Immature natural killer cell (primary cell): ENCODE data around the gene HEMGN. TPM values are rescaled to one million over a fixed set of nuclear protein-coding genes. Genes with fewer than 3 reads are reported as not detected.
"Not testable (repeated sequence)": the region's sequence is repeated elsewhere in the genome, so short reads cannot be mapped to it uniquely, and the experiment has no call there.

Experiments used
- DNase-seq, 3 donors: peaks; one replicate each; pipeline ENCODE4 v3.0.0; 2022; ENCODE audit warnings: mixed read lengths in 1 of 3
- H3K27ac Mint-ChIP-seq, 6 donors: one replicate each; pipeline ENCODE4 v1.8.0; 2020; ENCODE audit warnings: mixed read lengths in 6 of 6, mild to moderate bottlenecking in 5 of 6, inconsistent platforms in 4 of 6, moderate library complexity in 3 of 6
- H3K27me3 Mint-ChIP-seq, 3 donors: one replicate each; pipeline ENCODE4 v1.8.0; 2020 to 2021; ENCODE audit warnings: low read depth in 3 of 3, mild to moderate bottlenecking in 3 of 3, mixed read lengths in 3 of 3, moderate library complexity in 3 of 3, inconsistent platforms in 1 of 3
- H3K36me3 Mint-ChIP-seq, 3 donors: one replicate each; pipeline ENCODE4 v1.8.0; 2020; ENCODE audit warnings: mixed read lengths in 3 of 3, inconsistent platforms in 2 of 3, mild to moderate bottlenecking in 2 of 3
- H3K4me1 Mint-ChIP-seq, 2 donors: one replicate each; pipeline ENCODE4 v1.8.0; 2020; ENCODE audit warnings: inconsistent platforms in 2 of 2, mild to moderate bottlenecking in 2 of 2, mixed read lengths in 2 of 2, moderate library complexity in 1 of 2
- H3K4me3 Mint-ChIP-seq, 5 donors: one replicate each; pipeline ENCODE4 v1.8.0; 2020; ENCODE audit warnings: mild to moderate bottlenecking in 5 of 5, mixed read lengths in 5 of 5, inconsistent platforms in 3 of 5, moderate library complexity in 3 of 5
- H3K9me3 Mint-ChIP-seq, 6 donors: one replicate each; pipeline ENCODE4 v1.8.0; 2020; ENCODE audit warnings: mild to moderate bottlenecking in 6 of 6, mixed read lengths in 6 of 6, inconsistent platforms in 4 of 6, moderate library complexity in 3 of 6
- polyA plus RNA-seq, 3 donors: library from polyadenylated mRNA; unstranded; fragments of 300-500 nt; fragmentation: Illumina TruSeq; gene quantifications; one replicate each; pipeline ENCODE4 v1.2.3, GENCODE V29; 2021

Gene HEMGN
- polyA plus RNA-seq, 3 donors from 2014 or later = 0.77 to 1.8 (median 0.97) TPM

DNA sequence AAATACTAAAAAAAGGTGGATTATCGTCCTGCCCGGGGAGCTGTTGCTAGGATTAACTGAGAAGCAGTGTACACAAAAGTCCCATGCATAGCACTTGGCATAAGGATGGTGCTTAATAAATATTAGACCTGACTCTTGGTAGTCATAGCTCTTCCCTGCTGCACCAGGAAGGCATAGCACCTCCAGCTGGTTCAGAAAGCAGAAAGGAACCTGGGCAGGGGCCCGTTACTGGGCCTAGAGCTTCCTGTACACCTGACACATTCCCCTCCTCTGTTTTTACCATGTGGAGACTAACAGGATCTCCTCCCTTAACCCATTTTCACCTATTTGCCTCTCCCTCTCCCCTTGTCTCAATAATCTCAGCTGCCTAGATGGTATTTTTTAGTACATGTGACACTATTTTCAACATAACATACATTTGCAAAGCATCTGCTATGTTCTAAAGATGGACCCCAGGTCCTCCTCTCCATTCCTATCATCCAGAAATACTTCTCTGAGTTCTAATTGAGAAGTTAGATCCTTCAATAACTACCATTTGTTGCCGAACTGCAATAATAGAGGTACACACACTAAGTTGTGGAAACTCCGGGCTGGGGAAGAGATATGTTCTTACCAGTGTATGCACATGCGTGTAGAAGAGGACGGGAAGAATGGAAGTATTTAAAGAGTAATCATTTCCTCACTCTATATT lies 42.0 kb upstream of the HEMGN start:
- Mint-ChIP-seq H3K4me1 (peaks cover 5 to 7% of the 10 kb centered on the region in 2 donors), H3K36me3 (peaks cover 0 to 4% (median 3%) of the 10 kb centered on the region in 3 donors), H3K27me3 (peaks cover 5 to 6% (median 6%) of the 10 kb centered on the region in 3 donors), H3K27ac (no peak overlapping the region), H3K9me3 (no peaks in the 10 kb centered on the region), H3K4me3 (no peak overlapping the region)
- DNase-seq = no peak

DNA sequence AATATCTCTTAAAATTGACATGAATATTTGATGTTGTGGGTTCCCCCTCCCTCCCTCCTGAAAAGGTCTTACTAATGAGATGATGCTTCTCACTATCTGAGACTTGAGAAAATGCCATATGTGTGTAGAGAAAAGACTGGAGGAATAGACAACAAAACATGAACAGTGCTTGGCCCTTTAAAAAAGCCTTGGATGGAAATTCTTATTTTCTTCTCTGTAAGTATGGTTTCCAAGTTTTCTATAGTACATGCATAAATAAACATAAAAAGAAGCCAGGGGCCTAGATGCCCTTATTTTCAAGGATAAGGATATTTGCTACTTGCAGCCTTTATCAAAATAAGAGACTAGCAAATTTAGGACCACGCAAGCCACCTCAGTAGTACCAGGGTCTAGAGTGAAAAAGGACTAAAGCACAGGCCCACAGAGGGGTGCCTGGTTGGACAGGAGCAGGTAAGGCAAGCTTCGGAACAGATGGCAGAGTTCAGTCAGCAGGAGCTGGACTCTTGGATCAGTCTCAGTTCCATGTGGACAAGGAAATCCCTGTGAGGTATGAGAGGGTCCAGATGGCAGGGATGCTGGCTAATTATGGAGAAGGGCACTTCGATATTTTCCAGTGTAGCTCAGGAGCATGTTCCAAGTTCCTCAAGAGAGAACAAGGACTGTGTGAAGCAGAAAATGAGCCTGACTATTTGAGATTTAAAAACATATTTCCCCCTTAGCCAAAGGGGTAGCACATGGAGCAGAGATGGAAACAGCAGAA lies 40.6 kb upstream of the HEMGN start:
- H3K27me3 Mint-ChIP-seq = peaks cover 2 to 10% (median 4%) of the 10 kb centered on the region in 3 donors
- no peak for DNase-seq
- H3K9me3 Mint-ChIP-seq = no peaks in the 10 kb centered on the region
- H3K27ac Mint-ChIP-seq = peak overlapping the region in 1 of 6 donors; percentile 20
- H3K4me3 Mint-ChIP-seq = no peak overlapping the region
- peaks cover 5 to 7% of the 10 kb centered on the region in 2 donors for H3K4me1 Mint-ChIP-seq
- H3K36me3 Mint-ChIP-seq = peaks cover 0 to 4% (median 3%) of the 10 kb centered on the region in 3 donors

DNA sequence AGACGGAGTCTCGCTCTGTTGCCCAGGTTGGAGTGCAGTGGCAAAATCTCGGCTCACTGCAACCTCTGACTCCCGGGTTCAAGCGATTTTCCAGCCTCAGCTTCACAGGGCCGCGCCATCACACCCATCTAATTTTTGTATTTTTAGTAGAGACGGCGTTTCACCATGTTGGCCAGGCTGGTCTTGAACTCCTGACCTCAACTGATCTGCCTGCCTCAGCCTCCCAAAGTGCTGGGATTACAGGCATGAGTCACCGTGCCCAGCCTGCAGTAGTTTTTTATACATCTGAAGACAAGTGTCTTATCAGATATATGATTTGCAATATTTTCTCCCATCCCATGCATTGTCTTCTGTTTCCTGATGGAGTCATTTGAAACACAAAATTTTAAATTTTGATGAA lies 38.7 kb upstream of the HEMGN start:
- H3K4me3 Mint-ChIP-seq, H3K4me1 Mint-ChIP-seq, H3K27ac Mint-ChIP-seq, H3K36me3 Mint-ChIP-seq, DNase-seq, H3K9me3 Mint-ChIP-seq: not testable (repeated sequence)
- peaks cover 2 to 11% (median 2%) of the 10 kb centered on the region in 3 donors for H3K27me3 Mint-ChIP-seq

DNA sequence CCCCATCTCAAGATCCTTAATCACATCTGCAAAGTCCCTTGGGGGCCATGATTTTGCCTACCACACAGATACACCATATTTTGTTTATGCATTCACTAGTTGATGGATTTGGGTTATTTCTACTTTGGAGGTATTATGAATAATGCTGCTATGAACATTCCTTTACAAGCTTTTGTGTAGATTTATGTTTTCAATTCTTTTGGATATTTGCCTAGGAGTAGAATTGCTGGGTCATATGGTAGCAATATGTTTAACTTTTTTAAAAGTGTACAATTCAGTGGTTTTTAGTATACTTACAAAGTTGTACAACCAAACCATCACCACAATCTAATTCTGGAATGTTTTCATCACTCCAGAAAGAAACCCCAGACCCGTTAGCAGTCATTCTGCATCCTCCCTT lies 37.4 kb upstream of the HEMGN start:
- H3K4me3 Mint-ChIP-seq = no peak overlapping the region
- H3K36me3 Mint-ChIP-seq = peaks cover 0 to 4% (median 3%) of the 10 kb centered on the region in 3 donors
- DNase-seq = no peak
- no peaks in the 10 kb centered on the region for H3K4me1 Mint-ChIP-seq
- H3K27ac Mint-ChIP-seq = no peak overlapping the region
- no peaks in the 10 kb centered on the region for H3K9me3 Mint-ChIP-seq
- peaks cover 2 to 9% (median 4%) of the 10 kb centered on the region in 3 donors for H3K27me3 Mint-ChIP-seq

DNA sequence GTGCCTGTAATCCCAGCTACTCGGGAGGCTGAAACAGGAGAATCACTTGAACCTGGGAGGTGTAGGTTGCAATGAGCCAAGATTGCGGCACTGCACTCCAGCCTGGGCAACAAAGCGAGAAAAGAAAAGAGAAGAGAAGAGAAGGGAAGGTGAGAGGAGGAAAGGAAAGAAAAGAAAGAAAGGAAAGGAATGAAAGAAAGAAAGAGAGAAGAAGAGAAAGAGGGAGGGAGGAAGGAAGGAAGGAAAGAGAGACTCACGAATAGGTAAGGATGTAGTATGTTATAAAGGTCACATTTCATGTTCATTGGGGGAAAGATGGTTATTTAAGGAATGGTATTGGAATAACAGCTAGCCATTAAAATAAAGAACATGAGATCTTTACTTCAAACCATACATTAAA lies 34.8 kb upstream of the HEMGN start:
- Mint-ChIP-seq H3K9me3 (no peaks in the 10 kb centered on the region), H3K4me3 (no peak overlapping the region), H3K4me1 (no peaks in the 10 kb centered on the region), H3K27ac (peak overlapping the region in 1 of 6 donors; percentile 64), H3K27me3 (peaks cover 2 to 10% (median 4%) of the 10 kb centered on the region in 3 donors), H3K36me3 (peaks cover 0 to 4% (median 3%) of the 10 kb centered on the region in 3 donors)
- DNase-seq = no peak

DNA sequence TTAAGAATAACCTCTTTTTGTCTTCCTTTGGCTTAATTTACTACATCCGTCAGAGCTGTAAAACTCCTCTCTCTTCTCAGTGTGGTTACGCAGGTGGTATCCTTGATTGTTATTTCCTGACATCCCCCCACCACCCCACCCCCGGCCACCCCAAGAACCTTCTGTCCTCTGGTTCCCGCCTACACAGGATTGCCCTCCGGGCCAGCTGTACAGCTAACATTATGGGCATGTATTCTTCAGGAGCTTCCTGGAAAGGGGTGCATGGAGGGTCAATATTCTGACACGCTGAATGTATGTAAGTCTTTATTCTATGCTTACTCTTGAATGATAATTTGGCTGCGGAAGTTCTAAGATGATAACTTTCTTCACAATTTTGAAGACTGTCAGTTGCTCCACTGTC lies 32.2 kb upstream of the HEMGN start:
- no peak overlapping the region for H3K27ac Mint-ChIP-seq
- no peaks in the 10 kb centered on the region for H3K4me1 Mint-ChIP-seq
- peaks cover 0 to 2% (median 1%) of the 10 kb centered on the region in 3 donors for H3K36me3 Mint-ChIP-seq
- no peaks in the 10 kb centered on the region for H3K9me3 Mint-ChIP-seq
- no peak overlapping the region for H3K4me3 Mint-ChIP-seq
- DNase-seq = no peak
- H3K27me3 Mint-ChIP-seq = peaks cover 1 to 11% (median 4%) of the 10 kb centered on the region in 3 donors

DNA sequence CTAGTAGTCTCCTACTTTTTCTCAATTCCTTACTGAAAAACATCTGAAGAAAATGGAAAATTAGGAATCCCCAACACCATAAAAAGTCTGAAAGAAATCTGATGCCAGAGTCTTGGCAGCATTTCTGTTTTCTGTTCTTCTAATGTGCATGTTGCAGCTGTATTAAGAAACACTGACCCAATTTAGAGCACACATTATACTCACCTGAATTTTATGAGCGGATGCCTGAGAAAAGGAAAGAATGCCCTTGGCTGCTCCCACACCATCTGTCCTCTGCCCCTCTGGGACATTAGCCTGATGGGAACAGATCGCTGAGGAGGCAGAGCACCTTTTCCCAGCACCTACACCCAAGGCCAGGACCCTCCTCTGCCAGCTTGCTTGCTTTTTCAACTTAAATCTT lies 31.0 kb upstream of the HEMGN start:
- H3K9me3 Mint-ChIP-seq = no peaks in the 10 kb centered on the region
- no peak overlapping the region for H3K27ac Mint-ChIP-seq
- H3K27me3 Mint-ChIP-seq = peaks cover 0 to 10% (median 4%) of the 10 kb centered on the region in 3 donors
- H3K36me3 Mint-ChIP-seq = no peaks in the 10 kb centered on the region
- H3K4me3 Mint-ChIP-seq = no peak overlapping the region
- no peaks in the 10 kb centered on the region for H3K4me1 Mint-ChIP-seq
- DNase-seq = no peak

DNA sequence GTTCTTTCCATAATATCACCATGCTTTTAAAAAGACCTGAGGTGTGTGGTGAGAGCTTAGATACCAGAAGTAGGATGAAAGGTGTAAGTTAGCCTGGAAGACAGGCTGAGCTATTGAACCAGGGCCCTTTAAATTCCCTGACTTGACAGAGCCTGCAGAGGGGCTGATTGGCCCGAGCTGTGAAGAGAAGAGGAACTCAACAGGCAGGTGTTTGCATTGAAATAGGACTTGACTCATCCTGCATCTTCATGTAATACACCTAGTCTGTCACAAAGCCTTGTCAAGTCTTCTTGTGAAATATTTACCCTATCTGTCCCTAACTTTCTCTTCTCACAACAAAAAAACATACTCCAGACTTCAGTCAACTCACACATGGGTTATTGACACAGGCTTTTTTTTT lies 28.5 kb upstream of the HEMGN start:
- Mint-ChIP-seq H3K36me3 (no peaks in the 10 kb centered on the region), H3K27ac (no peak overlapping the region), H3K4me1 (no peaks in the 10 kb centered on the region)

DNA sequence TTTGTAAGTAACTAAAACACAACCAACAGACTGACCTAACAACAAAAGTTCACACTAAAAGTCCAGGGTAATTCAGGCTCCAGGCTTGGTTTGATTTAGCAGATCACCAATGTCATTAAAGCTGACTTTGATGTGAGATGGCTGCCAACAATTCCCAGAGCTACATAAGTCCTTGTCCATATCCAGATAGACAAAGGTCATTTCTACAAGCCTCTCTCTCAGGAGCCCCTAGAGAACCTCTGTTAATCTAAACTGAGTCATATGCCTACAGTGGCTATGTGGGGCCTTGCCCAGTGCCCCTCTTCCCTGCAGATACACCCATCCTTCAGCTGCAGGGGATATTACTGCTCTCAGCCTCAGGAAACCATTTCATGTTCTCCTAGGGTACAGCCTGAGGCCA lies 26.9 kb upstream of the HEMGN start:
- Mint-ChIP-seq H3K27me3 (peaks cover 0 to 8% (median 0%) of the 10 kb centered on the region in 3 donors), H3K27ac (no peak overlapping the region)

More for the DNA sequence above, 28.5 kb upstream of the HEMGN start:
- Mint-ChIP-seq H3K4me3 (no peak overlapping the region), H3K9me3 (no peaks in the 10 kb centered on the region), H3K27me3 (peaks cover 0 to 8% (median 2%) of the 10 kb centered on the region in 3 donors)
- DNase-seq = no peak

DNA sequence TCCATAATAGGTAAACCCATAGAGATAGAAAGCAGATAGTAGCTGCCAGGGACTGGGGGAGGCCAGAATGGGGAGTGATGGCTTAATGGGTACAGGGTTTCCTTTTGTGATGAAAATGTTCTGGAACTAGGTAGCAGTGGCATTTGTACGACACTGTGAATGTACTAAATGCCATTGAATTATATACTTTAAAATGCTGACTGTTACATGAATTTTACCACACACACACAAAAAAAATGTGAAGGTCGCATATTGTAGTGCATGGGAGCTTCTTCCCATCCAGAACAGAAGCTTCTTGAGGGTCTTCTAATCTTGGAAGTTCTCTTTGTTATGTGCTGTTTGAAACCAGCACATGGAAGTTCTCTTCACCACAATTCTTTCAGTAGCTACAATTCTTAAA lies 25.3 kb upstream of the HEMGN start:
- H3K36me3 Mint-ChIP-seq = no peaks in the 10 kb centered on the region
- H3K9me3 Mint-ChIP-seq = no peaks in the 10 kb centered on the region
- DNase-seq = no peak
- peaks cover 0 to 6% (median 0%) of the 10 kb centered on the region in 3 donors for H3K27me3 Mint-ChIP-seq
- H3K27ac Mint-ChIP-seq = no peak overlapping the region
- no peak overlapping the region for H3K4me3 Mint-ChIP-seq
- no peaks in the 10 kb centered on the region for H3K4me1 Mint-ChIP-seq

More for the DNA sequence above, 26.9 kb upstream of the HEMGN start:
- Mint-ChIP-seq H3K4me1 (no peaks in the 10 kb centered on the region), H3K4me3 (no peak overlapping the region), H3K9me3 (no peaks in the 10 kb centered on the region), H3K36me3 (no peaks in the 10 kb centered on the region)
- DNase-seq = no peak

DNA sequence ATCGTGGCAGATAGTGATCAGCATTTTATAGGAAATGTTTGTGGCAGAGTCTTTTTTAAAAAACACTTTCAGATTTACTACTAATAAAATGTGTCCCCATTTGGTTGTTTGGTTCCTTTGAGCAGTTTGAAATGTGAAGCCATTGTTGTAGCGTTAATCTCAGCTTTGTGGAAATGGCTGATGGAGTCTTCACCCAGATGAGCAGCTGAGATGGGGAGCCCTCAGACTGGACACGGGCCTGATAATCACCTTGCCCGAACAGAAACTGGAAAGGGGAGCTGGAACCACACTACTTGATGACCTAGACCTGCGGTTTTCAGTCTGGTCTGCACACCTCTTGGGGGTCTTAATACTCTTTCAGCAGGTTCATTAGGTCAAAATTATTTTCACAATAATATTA lies 24.6 kb upstream of the HEMGN start:
- H3K9me3 Mint-ChIP-seq = no peaks in the 10 kb centered on the region
- H3K27ac Mint-ChIP-seq = no peak overlapping the region
- peaks cover 0 to 6% (median 0%) of the 10 kb centered on the region in 3 donors for H3K27me3 Mint-ChIP-seq
- no peak for DNase-seq
- H3K4me1 Mint-ChIP-seq = no peaks in the 10 kb centered on the region
- H3K4me3 Mint-ChIP-seq = no peak overlapping the region
- no peaks in the 10 kb centered on the region for H3K36me3 Mint-ChIP-seq

DNA sequence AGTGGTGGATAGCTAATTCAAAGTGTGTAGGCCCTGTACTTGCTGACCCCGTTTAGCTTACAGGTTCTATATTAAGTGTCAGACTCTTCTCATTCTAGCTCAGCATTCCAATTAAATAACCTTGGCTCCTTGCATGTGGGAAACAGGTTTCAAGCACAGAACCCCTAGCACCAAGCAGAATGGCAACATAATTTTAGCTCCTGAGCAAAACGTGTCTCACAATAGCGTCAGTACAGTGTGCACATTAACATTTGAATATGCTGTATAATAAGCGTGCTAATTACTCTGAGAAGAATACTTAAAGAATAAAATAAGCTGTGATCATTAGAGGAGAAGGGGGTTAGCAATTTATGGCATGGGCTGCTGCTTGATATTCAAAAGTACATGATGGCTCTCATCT lies 24.2 kb upstream of the HEMGN start:
- H3K27ac Mint-ChIP-seq = no peak overlapping the region

DNA sequence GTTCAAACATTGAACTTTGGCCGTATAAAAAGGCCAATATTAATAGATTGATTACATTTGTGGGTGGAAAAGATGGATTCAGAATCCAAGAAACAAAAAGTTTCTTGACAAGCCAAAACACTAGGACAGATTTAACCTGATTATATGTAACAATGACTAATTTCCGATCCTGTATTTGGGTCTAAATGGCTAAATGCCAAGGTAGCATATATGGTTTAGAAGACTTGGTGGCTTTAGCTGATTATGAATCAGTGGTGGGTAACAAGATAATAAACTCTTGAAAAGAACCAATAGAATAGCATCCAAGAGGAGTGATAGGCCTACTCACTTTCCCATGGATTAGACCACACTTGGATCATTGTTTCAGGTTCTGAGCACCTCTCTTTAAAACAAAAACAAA lies 23.4 kb upstream of the HEMGN start:
- Mint-ChIP-seq H3K27me3 (peaks cover 0 to 4% (median 0%) of the 10 kb centered on the region in 3 donors), H3K4me1 (no peaks in the 10 kb centered on the region)

More for the DNA sequence above, 24.2 kb upstream of the HEMGN start:
- Mint-ChIP-seq H3K9me3 (no peaks in the 10 kb centered on the region), H3K4me3 (no peak overlapping the region), H3K36me3 (no peaks in the 10 kb centered on the region), H3K4me1 (no peaks in the 10 kb centered on the region), H3K27me3 (peaks cover 0 to 6% (median 0%) of the 10 kb centered on the region in 3 donors)
- no peak for DNase-seq

DNA sequence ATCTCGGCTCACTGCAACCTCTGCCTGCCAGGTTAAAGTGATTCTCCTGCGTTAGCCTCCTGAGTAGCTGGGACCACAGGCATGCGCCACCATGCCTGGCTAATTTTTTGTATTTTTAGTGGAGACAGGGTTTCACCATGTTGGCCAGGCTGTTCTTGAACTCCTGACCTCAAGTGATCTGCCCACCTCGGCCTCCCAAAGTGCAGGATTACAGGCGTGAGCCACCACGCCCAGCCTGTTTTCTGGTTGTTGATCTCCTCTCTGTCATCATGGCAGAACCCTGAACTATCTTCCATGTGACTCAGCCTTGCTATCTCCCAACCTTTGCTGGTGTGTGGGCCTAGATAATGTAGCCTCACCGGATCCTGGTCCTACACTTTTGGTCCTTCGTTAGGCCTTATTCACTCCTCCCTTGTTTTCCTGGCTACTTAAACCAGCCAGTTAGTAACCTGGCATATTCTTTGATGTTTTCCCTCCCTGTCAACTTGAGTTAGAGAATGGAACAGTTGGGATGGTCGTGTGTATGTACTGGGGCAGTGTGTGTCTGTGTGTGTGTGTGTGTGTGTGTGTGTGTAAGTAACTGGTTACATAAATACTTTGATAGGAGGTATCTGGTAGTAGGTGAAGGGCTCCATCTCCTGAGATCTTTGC lies 22.8 kb upstream of the HEMGN start:
- not testable (repeated sequence) for H3K36me3 Mint-ChIP-seq, H3K27ac Mint-ChIP-seq, DNase-seq, H3K27me3 Mint-ChIP-seq, H3K9me3 Mint-ChIP-seq, H3K4me3 Mint-ChIP-seq, H3K4me1 Mint-ChIP-seq

More for the DNA sequence above, 23.4 kb upstream of the HEMGN start:
- H3K36me3 Mint-ChIP-seq = no peaks in the 10 kb centered on the region
- no peak overlapping the region for H3K4me3 Mint-ChIP-seq
- no peak overlapping the region for H3K27ac Mint-ChIP-seq
- no peak for DNase-seq
- no peaks in the 10 kb centered on the region for H3K9me3 Mint-ChIP-seq
